SU-DHL-6 (cell line): ENCODE data around the gene PPP1R12B.
"Not testable (repeated sequence)": the region's sequence is repeated elsewhere in the genome, so short reads cannot be mapped to it uniquely, and the experiment has no call there.

Experiments used
- CTCF ChIP-seq: fragments of 200-600 bp; sonication (generic); IDR thresholded peaks from one replicate; pipeline ENCODE4 v1.5.1; 2017; ENCODE audit warnings: antibody characterized with exemption, mild to moderate bottlenecking, low read length, moderate library complexity; ENCODE audit not compliant: insufficient read depth, poor library complexity, severe bottlenecking
- EZH2phosphoT487 ChIP-seq: fragments of 200-600 bp; sonication (generic), shearing (Covaris generic); conservative IDR thresholded peaks from 2 replicates; pipeline ENCODE4 v1.6.1; 2018; ENCODE audit warnings: mild to moderate bottlenecking, antibody characterized with exemption, low read length, moderate library complexity, mixed read lengths

- TF ChIP-seq CTCF, EZH2phosphoT487: not testable (repeated sequence)
These were observed 289.0 kb downstream of the PPP1R12B start for GRCh38 chr1:202637321-202638018.
